Stimulated activated CD8-positive, alpha-beta memory T cell treated with anti-CD3 and anti-CD28 coated beads, Interleukin-15, amount 100 ng/mL, for 4 hours (primary cell): ENCODE data around the gene CXCL10.
"Not testable (repeated sequence)": the region's sequence is repeated elsewhere in the genome, so short reads cannot be mapped to it uniquely, and the experiment has no call there.

Experiments used
- DNase-seq, 2 donors: peaks; one replicate each; pipeline ENCODE4 v3.0.0-alpha.2; 2020; ENCODE audit warnings: low read depth in 2 of 2

CXCL10 gene

GRCh38 chr4:76028350-76028765, 5.1 kb upstream of the CXCL10 start:
- no peak for DNase-seq

DNA sequence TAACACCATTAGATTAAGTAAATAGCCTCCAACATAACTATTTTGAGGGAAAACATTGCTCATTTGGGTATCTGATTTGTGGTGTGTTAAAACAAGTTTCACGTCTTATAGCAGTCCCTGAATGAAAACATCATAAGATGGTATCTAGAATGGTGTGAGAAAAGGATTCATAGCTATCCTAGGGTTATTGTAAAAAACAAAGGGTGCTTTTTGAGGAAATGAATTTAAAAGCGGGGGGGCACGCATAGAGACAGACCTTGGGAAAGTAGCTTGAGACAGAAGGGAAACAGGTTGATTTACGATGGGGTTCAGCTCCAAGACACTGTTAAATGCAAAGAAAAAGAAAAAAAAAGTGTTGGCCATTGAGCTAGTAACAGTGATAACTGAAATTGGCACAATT, 768 bp upstream of the CXCL10 start:
- DNase-seq, result no peak

DNA sequence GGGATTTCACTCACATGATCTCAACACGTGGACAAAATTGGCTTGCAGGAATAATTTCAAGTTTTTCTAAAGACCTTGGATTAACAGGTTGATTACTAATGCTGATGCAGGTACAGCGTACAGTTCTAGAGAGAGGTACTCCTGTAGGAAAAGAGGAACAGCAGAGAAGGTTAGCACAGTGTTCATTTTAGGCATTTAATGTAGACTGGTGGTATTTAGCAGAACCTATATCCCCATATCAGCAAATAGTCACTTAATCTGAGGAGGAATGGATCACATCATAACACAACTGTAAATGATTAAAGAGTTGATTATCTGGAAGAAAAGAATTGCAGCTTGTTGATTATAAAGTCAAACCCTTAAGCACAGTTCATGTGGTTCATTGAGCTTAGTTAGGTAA, 620 bp downstream of the CXCL10 start:
- DNase-seq, result no peak

- no peak for DNase-seq
These were observed 1.3 kb downstream of the CXCL10 start for GRCh38 chr4:76022031-76022430.

GRCh38 chr4:76017056-76017686, 6.1 kb downstream of the CXCL10 start:
- DNase-seq, result no peak

GRCh38 chr4:76016393-76016792, 6.9 kb downstream of the CXCL10 start:
- DNase-seq, result no peak

- no peak for DNase-seq
These were observed 9.8 kb downstream of the CXCL10 start for GRCh38 chr4:76013540-76013939.

- no peak for DNase-seq
These were observed 10.9 kb downstream of the CXCL10 start for GRCh38 chr4:76012388-76012801.

DNA sequence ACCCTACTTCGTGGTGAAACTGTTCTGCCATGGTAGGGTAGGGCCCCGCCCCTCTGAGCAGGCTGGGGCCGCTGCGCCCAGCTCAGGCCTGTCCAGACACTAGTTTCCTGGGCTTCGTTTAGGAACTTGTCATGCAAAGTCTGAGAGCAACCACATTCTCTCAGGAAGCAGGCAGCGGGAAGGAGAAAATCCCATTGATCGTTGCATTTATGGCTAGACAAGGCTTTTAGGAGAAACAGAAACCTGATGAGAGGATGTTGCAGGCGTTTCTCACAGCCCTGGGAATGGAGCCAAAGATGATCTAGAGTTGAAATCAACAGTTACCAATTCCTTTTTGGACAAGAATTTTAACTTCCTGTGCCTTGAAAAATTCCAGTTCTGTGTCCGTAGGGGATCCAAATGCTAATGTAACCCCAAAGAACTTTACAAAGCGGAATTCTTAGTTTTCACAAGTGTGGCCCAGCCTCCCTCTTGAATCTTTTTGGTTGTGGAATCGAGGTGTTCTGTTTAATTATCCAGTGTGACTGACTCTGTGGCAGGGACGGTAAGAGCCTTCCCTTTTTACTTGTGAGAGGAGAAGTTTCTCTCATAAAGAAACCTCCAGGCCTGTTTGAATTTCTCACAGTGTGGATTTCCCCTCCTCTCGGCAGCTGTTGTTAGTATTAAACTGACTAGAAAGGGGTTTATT, 11.5 kb downstream of the CXCL10 start:
- DNase-seq, result no peak

DNA sequence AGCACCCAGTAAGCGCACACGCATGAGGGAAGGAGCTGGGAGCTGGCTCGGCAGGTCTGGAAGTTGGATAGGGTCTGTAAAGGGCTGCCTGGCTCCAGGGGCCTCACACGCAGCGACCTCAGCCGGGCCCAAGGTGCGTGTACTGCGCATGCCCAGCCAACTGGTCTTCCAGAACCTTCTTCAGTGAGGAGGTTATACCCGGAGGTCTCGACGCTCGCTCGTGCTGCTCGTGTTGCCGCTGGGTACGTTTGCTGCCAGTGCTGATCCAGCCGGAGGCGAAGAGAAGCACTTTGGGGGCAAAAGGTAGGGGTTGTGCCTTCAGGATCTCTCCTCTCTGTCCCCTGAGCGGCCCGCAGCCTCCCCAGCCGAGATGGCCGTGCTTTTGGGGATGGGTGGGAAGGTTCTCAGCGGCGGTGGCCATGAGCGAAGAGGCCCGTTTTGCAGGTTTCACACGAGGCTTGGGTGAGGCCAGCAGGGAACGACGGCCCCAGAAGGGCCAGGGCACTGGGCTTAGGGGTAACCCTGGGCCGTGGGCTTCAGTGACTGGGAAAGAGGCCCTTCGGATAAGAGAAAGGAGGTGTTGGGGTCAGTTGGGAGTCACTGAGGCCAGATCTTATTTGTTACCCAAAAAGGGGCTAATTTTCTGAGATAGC, 12.2 kb downstream of the CXCL10 start:
- no peak for DNase-seq

- DNase-seq, result no peak
These were observed 12.7 kb downstream of the CXCL10 start for GRCh38 chr4:76010576-76010975.

DNA sequence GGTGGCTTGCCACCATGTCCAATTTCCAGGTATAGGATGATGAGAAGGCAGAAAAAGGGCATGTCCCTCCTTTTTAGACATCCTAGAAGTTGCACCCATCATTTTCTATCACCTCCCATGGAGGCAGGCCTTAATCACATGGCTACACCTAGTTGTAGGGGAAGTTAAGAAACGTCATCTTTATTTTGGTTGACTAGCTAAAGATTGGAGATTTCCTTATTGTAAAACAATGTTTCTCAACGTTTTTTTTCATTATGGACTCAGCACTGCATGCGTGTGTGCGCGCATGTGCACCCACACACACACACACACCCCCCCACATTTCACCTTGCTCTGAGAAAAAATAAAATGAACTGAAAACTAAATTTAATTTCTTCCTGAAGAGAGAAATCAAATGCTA, 14.0 kb downstream of the CXCL10 start:
- no peak for DNase-seq

- no peak for DNase-seq
These were observed 16.0 kb downstream of the CXCL10 start, which contains the start of gene CXCL9 for GRCh38 chr4:76007089-76007862. Gene CXCL9 (minus strand): TSS chr4:76007509. CDS start chr4:76007449, 60 bp downstream.

DNA sequence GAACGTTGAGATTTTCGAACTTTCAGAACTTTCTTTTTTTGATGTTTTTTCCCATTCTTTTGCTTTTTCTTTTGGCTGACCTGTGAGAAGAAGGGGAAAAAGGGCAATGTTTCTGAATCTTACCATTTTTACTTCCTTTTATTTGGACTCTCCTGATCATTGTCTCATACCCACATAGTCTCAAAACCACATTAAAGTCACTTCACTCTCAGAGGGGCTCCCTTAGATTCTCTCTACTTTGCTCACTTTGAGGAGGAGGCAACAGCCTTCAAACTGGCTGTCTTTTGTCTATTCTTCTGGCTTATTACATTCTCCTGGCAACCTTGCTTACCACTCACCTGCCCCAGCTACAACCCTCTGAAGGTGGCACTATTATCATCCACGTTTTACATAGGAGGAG, 19.7 kb downstream of the CXCL10 start:
- no peak for DNase-seq

GRCh38 chr4:76003035-76003434, 20.3 kb downstream of the CXCL10 start:
- no peak for DNase-seq

GRCh38 chr4:76002176-76002575, 21.1 kb downstream of the CXCL10 start:
- DNase-seq, result no peak

GRCh38 chr4:76001700-76002099, 21.6 kb downstream of the CXCL10 start:
- no peak for DNase-seq

- DNase-seq, result no peak
These were observed 23.0 kb downstream of the CXCL10 start for GRCh38 chr4:76000279-76000678.

DNA sequence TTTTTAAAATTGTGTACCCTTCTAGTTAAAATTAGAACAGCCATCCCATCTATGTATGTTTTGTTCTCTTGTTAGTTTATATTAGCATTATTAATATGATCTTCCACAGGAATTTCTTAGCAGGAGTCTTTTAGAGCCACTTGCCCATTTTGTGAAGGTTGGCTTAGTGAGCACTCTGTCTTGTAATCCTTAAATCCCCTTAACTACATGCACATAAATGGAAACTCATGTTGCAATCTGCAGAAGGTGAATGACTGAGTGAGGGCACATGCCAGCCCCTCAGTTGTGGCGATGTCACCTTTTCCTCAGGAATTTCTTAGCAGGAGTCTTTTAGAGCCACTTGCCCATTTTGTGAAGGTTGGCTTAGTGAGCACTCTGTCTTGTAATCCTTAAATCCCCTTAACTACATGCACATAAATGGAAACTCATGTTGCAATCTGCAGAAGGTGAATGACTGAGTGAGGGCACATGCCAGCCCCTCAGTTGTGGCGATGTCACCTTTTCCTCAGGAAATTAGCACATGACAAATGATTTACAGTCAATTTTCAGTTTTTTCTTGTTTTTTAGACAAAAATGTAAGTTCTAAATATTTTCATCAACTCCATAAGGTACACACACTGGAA, 24.7 kb downstream of the CXCL10 start:
- DNase-seq, result not testable (repeated sequence)

- DNase-seq, result no peak
These were observed 25.4 kb downstream of the CXCL10 start for GRCh38 chr4:75997946-75998345.

DNA sequence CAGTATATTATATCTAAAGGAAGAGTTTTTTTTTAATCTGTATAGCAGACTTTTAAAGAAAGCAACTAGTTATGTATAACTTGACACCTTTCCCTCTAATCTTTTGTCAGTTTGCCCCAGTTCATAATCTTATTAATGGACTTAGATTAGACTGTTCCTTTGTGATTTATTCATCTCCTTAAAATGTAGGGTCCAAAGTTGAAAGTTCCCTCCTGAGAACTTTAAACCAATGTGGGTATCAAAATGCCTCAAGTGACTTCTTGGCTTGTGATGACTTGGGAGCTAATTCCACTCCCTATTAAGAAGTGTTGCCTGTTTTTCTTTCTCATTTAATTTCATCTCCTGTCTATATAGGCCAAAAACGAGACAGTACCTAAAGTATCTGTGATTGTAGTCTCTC, 26.2 kb downstream of the CXCL10 start:
- DNase-seq, result no peak

DNA sequence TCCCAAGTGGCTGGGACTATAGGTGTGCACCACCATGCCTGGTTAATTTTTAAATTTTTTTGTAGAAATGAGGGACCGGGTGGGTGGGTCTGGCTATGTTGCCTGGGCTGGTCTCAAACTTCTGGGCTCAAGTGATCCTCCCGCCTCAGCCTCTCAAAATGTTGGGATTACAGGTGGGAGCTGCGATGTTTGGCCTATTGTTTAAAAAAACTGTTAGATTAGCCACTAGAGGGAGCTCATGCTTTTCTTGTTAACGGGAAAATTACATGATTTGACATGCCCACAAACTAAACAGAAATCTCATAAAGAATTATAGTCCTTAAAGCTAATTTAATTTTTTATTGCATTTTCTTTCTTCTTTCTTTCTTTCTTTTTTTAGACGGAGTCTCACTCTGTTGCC, 27.6 kb downstream of the CXCL10 start:
- no peak for DNase-seq
